Motor neuron (in vitro differentiated cells): Measurements from ENCODE around the gene TMEM139. TPM values are rescaled to one million over a fixed set of nuclear protein-coding genes. Genes with fewer than 3 reads are reported as not detected.
"Not testable (repeated sequence)": the region's sequence is repeated elsewhere in the genome, so short reads cannot be mapped to it uniquely, and the experiment has no call there.

Experiments
- ATAC-seq, 8 experiments: fragments of 200-7000 bp; cut with Tn5 transposase; replicated peaks in 6 of 8; 2 replicates each; pipeline ENCODE4 v1.8.0; 2021; ENCODE audit warnings: mild to moderate bottlenecking in 8 of 8, moderate library complexity in 8 of 8
- H3K27ac ChIP-seq, 2 donors: fragments of 250-450 bp; sonication (Bioruptor Pico); 2 replicates each; pipeline ENCODE4 v1.9.0; 2021; ENCODE audit warnings: antibody characterized with exemption in 2 of 2, mild to moderate bottlenecking in 2 of 2, moderate library complexity in 1 of 2
- H3K4me1 ChIP-seq, 2 donors: fragments of 250-450 bp; sonication (Bioruptor Pico); replicated peaks in 1 of 2; 2 replicates each; pipeline ENCODE4 v1.6.1; 2021; ENCODE audit warnings: antibody characterized with exemption in 2 of 2, mild to moderate bottlenecking in 2 of 2, moderate library complexity in 1 of 2
- H3K4me3 ChIP-seq, 5 donors: fragments of 250-450 bp; sonication (Bioruptor Pico); 2 replicates each; pipeline ENCODE4 v1.9.0; 2021; ENCODE audit warnings: antibody characterized with exemption in 5 of 5, mild to moderate bottlenecking in 5 of 5, moderate library complexity in 4 of 5
- WGBS, 10 experiments: fragments of 450-650 bp; shearing (Covaris generic); methylation state at CpG; one replicate each; pipeline ENCODE4 v1.0.0; 2022; 5-methylcytosine and 5-hydroxymethylcytosine counted together
- in situ Hi-C, 9 experiments: fragments of 400-800 bp; cut with MboI; loops; one replicate each; pipeline ENCODE4 v1.15.0; 2021; ENCODE audit warnings: low sequenced_read_pairs in 9 of 9, low pct_unique_long_range_greater_than_20kb in 2 of 9; ENCODE audit not compliant: unreplicated experiment in 9 of 9
- total RNA-seq, 8 experiments: library from RNA; unstranded; fragments of 300-600 nt; gene quantifications; 2 replicates each; pipeline versions ENCODE4 v1.2.3 to v1.2.4, GENCODE V29; 2022

TMEM139 gene
- total RNA-seq, 8 experiments from 2014 or later = 0.51 to 4.5 (median 1.8) TPM

- WGBS, 10 experiments = 0 to 40% (median 10%) methylated on average over 1 to 13 of the region's 48 CpGs; no CpG with 5 or more reads in 2 of the 10 experiments
- ATAC-seq = peak; percentile 97 to 99 (median 98)
- Histone ChIP-seq H3K4me1 (peaks cover 3 to 4% of the 10 kb centered on the region in 2 donors), H3K4me3 (peak within 1 kb of the TSS; percentile 41 to 75 (median 46)), H3K27ac (peak within 1 kb of the TSS in 1 of 2 donors; percentile 32)
- in situ Hi-C loops = no loop called here
Observed at GRCh38 chr7:143263266-143264195, 21.2 kb upstream of the TMEM139 start, which contains the start of gene GSTK1. GSTK1 (plus strand) TSS chr7:143263441; CDS start chr7:143263514, 73 bp downstream.

DNA sequence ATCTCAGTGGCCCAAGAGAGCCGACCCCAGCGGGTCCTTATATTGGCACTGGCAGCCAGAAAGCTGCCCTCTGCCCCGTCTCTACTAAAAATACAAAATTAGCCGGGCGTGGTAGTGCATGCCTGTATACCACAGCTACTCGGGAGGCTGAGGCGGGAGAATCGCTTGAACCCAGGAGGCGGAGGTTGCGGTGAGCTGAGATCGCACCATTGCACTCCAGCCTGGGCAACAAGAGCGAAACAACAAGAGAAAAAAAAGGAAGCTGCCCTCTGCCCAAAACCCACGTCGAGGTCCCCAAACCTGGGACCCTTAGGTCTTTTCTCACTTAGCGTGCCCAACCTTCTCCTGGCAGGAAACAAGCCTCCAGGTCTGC lies 20.6 kb upstream of the TMEM139 start:
- H3K27ac ChIP-seq, in situ Hi-C loops, H3K4me1 ChIP-seq, ATAC-seq: not testable (repeated sequence)
- WGBS, 10 experiments = 47 to 100% (median 100%) methylated on average over 1 to 12 of the region's 15 CpGs; no CpG with 5 or more reads in 4 of the 10 experiments
- H3K4me3 ChIP-seq = peak overlapping the region in 2 of 5 donors; percentile 41 to 75

DNA sequence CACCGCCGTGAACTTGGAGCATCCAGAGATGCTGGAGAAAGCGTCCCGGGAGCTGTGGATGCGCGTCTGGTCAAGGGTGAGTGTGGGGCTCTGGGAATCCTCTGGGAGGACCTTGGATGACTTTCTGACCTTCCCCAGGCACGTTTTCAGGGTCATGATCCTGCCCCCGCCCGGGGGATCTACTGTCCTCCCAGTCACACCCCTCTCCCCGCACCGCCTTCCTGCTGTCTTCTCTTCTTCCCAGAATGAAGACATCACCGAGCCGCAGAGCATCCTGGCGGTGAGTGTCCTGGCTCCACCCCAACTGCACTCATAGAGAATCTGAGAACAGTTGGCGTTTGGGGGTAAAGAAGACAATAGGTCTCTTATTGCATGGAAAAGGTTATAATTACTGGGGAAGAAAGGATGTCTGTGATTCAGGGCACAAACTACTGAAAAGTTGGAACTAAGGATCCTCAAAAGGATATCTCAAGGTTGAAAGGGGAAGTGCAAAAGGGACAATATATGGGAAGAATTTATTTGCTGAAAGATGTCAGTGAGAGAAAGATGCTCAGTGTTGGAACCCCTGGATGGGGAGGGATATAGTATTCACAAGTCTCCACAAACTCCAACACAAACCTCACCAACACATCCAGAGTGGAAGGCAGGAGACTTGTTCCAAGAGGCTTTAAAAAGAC lies 19.6 kb upstream of the TMEM139 start:
- Histone ChIP-seq H3K27ac (no peak overlapping the region), H3K4me3 (no peak overlapping the region), H3K4me1 (peaks cover 3 to 4% of the 10 kb centered on the region in 2 donors)
- no peak for ATAC-seq
- in situ Hi-C loops = no loop called here
- 50 to 100% (median 92%) methylated on average over 1 to 4 of the region's 15 CpGs; no CpG with 5 or more reads in 3 of the 10 experiments for WGBS, 10 experiments

- in situ Hi-C loops = no loop called here
- no peak for ATAC-seq
- WGBS, 10 experiments = 92 to 100% (median 100%) methylated on average over 1 to 4 of the region's 5 CpGs; no CpG with 5 or more reads in 4 of the 10 experiments
Observed at GRCh38 chr7:143269251-143269650, 15.5 kb upstream of the TMEM139 start.

DNA sequence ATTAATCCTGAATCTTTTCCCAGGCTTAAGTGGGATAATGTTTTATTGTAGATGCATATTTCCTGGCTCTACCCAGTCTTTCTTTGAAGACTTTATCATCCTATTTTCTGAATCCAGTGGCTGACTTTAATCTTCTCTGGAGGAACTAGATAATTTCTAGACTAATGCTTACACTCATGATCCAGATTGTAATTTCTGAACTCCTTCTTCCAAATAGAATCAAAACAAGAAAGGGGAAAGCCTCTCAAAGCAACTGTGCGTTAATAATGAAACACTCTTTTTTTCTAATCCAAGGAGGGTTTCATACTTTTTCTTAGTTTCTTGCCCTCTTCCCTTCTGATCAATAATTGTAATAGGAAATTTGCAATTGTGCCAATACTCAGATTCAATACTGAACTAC lies 13.5 kb upstream of the TMEM139 start:
- in situ Hi-C loops = no loop called here
- no peak for ATAC-seq
- WGBS, 10 experiments = 75 to 100% (median 100%) methylated on average over 1 of the region's 1 CpG
- H3K4me3 ChIP-seq = no peak overlapping the region
- H3K27ac ChIP-seq = no peak overlapping the region
- no peaks in the 10 kb centered on the region for H3K4me1 ChIP-seq

More at GRCh38 chr7:143269251-143269650, 15.5 kb upstream of the TMEM139 start:
- H3K4me3 ChIP-seq = no peak overlapping the region
- no peaks in the 10 kb centered on the region for H3K4me1 ChIP-seq
- no peak overlapping the region for H3K27ac ChIP-seq

DNA sequence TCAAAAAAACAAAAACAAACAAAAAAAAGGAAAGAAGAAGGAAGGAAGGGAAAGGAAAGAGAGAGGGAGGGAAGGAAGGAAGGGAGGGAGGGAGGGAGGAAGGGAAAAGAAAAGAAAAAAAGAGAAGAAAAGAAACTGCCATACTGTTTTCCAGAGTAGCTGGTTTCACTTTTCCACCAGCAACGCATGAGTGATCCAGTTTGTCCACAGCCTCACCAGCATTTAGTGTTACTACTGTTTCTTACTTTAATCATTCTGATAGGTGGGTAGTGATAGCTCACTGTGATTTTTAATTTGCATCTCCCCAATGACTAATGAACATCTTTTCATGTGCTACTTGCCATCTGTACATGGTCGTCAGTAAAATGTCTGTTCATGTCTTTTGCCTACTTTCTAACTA lies 11.9 kb upstream of the TMEM139 start:
- Histone ChIP-seq H3K4me3 (no peak overlapping the region), H3K27ac (no peak overlapping the region), H3K4me1 (no peaks in the 10 kb centered on the region)
- ATAC-seq = no peak
- 70 to 100% (median 91%) methylated on average over 1 to 2 of the region's 2 CpGs; no CpG with 5 or more reads in 2 of the 10 experiments for WGBS, 10 experiments
- in situ Hi-C loops = no loop called here

DNA sequence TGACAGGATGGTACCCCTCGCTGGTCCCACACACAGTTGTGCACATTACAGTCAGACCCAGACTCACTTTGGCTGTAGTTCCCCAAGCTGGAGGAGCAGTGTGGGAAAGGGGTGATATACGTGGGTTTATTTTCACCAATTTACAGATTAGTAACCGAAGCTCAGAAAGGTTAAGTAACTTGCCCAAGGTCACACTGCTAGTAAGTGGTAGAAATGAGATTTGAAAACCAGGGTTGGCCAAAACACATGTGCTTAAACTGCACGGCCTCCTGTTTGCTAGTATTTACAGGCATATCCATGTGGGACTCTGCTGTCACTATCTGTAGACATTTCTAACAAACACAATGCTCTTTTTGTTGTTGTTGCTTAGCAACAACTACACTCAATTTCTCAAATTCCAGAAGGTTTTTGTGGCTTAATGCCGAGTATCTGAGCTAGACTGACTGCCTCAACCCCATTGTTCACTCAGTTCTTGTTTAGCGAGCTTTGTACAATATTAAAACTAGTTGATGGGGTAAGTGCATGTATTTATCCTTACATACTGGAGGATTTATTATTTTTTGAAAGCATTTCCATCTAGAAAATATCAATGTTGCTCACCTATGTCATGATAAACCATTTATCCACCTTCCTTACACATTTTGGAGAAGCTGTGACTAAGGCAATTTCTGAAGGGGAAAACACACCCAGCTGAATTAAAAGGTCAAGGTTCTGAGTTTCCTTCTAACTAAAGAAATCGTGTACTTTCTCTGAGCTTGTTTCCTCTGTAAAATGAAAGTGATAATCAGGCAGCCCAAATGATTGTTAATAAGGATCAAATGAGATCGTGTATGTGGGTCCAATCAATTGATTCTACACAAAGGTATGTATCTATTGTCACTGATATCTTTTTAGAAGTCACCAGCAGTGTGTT lies 5.3 kb upstream of the TMEM139 start:
- Histone ChIP-seq H3K4me3 (no peak overlapping the region), H3K4me1 (peaks cover 19 to 24% of the 10 kb centered on the region in 2 donors), H3K27ac (peak overlapping the region in 1 of 2 donors; percentile 48)
- 20 to 56% (median 39%) methylated on average over 1 to 8 of the region's 8 CpGs for WGBS, 10 experiments
- peak; percentile 71 to 96 (median 80) for ATAC-seq
- in situ Hi-C loops = loop anchor here in 1 of 9 experiments (25.0 kb wide), 1 partner anchor 108 kb away; the partner anchor contains the start of gene ZYX

GRCh38 chr7:143280160-143280559 lies 4.6 kb upstream of the TMEM139 start:
- Histone ChIP-seq H3K4me3 (no peak overlapping the region), H3K4me1 (peaks cover 19 to 28% of the 10 kb centered on the region in 2 donors), H3K27ac (no peak overlapping the region)
- 22 to 100% (median 80%) methylated on average over 1 of the region's 1 CpG; no CpG with 5 or more reads in 5 of the 10 experiments for WGBS, 10 experiments
- no peak for ATAC-seq
- in situ Hi-C loops = loop anchor here in 1 of 9 experiments (25.0 kb wide), 1 partner anchor 107 kb away; the partner anchor contains the start of gene ZYX

DNA sequence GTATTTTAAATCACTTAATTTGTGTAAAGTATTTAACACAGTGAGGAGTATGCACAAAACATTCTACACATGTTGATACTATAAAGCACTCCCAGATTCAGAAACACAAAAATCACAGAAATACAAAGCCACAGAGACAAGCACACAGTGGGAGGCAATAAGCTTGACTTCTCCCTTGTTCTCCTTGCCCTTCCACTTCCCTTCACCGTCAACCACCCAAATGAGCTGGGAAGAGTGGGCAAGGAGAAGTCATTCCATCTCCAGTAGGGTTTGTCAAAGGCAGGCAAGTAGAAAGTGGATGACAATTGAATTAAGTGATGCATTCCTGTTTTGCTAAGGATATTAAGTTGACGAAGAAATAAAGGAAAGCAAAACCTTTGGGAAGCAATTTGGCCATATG lies 4.2 kb upstream of the TMEM139 start:
- peaks cover 19 to 31% of the 10 kb centered on the region in 2 donors for H3K4me1 ChIP-seq
- no peak overlapping the region for H3K4me3 ChIP-seq
- in situ Hi-C loops = loop anchor here in 1 of 9 experiments (25.0 kb wide), 1 partner anchor 107 kb away; the partner anchor contains the start of gene ZYX
- WGBS, 10 experiments = 50 to 100% (median 94%) methylated on average over 1 to 2 of the region's 2 CpGs; no CpG with 5 or more reads in 1 of the 10 experiments
- no peak overlapping the region for H3K27ac ChIP-seq
- no peak for ATAC-seq

DNA sequence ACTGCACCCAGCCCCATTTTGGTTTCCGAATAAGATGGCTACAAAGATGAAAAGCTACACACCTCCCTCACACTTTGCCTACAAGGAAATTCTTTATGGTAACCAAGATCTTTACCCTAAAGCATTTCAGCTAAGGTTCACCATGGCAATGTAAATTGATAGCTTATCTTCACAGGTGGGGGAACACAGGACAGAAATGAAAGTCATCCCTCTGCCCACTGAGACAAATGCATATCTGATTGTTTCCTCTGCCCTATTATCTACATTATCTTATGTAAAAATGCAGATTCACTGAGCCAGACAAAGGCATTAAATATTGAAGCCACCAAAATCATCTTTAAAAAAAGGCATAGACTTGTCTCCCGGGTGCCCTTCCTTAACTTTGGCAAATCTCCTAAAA lies 3.2 kb upstream of the TMEM139 start:
- Histone ChIP-seq H3K27ac (no peak overlapping the region), H3K4me3 (no peak overlapping the region), H3K4me1 (peaks cover 19 to 31% of the 10 kb centered on the region in 2 donors)
- no peak for ATAC-seq
- in situ Hi-C loops = loop anchor here in 1 of 9 experiments (25.0 kb wide), 1 partner anchor 106 kb away; the partner anchor contains the start of gene ZYX
- 0 to 100% (median 76%) methylated on average over 1 to 2 of the region's 2 CpGs; no CpG with 5 or more reads in 2 of the 10 experiments for WGBS, 10 experiments

DNA sequence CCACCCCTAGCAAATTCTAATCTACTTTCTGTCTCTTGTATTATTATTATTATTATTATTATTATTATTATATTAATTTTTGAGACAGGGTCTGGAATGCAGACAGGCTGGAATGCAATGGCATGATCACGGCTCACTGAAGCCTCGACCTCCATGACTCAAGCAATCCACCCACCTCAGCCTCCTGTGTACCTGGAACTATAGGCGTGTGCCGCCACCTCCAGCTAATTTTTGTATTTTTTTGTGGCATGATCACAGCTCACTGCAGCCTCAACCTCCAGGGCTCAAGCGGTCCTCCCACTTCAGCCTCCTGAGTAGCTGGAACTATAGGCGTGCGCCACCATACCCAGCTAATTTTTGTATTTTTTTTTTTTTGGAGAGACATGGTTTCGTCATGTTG lies 2.6 kb upstream of the TMEM139 start:
- Histone ChIP-seq H3K4me1 (peaks cover 19 to 31% of the 10 kb centered on the region in 2 donors), H3K27ac (no peak overlapping the region), H3K4me3 (no peak overlapping the region)
- WGBS, 10 experiments = 83 to 100% (median 93%) methylated on average over 1 to 7 of the region's 8 CpGs; no CpG with 5 or more reads in 5 of the 10 experiments
- in situ Hi-C loops = loop anchor here in 1 of 9 experiments (25.0 kb wide), 1 partner anchor 105 kb away; the partner anchor contains the start of gene ZYX
- ATAC-seq = no peak

GRCh38 chr7:143283381-143283780 lies 1.4 kb upstream of the TMEM139 start:
- no peak overlapping the region for H3K27ac ChIP-seq
- 57 to 100% (median 80%) methylated on average over 1 to 4 of the region's 4 CpGs; no CpG with 5 or more reads in 3 of the 10 experiments for WGBS, 10 experiments
- ATAC-seq = no peak
- peaks cover 19 to 35% of the 10 kb centered on the region in 2 donors for H3K4me1 ChIP-seq
- H3K4me3 ChIP-seq = no peak overlapping the region
- in situ Hi-C loops = loop anchor here in 1 of 9 experiments (25.0 kb wide), 1 partner anchor 104 kb away; the partner anchor contains the start of gene ZYX
